ENCODE data around the gene BUD23. TPM values are rescaled to one million over a fixed set of nuclear protein-coding genes. Genes with fewer than 3 reads are reported as not detected.

The BUD23 gene, protein sequence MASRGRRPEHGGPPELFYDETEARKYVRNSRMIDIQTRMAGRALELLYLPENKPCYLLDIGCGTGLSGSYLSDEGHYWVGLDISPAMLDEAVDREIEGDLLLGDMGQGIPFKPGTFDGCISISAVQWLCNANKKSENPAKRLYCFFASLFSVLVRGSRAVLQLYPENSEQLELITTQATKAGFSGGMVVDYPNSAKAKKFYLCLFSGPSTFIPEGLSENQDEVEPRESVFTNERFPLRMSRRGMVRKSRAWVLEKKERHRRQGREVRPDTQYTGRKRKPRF
- 40.7 and 44.5 TPM in 2 replicates for total RNA-seq

DNA sequence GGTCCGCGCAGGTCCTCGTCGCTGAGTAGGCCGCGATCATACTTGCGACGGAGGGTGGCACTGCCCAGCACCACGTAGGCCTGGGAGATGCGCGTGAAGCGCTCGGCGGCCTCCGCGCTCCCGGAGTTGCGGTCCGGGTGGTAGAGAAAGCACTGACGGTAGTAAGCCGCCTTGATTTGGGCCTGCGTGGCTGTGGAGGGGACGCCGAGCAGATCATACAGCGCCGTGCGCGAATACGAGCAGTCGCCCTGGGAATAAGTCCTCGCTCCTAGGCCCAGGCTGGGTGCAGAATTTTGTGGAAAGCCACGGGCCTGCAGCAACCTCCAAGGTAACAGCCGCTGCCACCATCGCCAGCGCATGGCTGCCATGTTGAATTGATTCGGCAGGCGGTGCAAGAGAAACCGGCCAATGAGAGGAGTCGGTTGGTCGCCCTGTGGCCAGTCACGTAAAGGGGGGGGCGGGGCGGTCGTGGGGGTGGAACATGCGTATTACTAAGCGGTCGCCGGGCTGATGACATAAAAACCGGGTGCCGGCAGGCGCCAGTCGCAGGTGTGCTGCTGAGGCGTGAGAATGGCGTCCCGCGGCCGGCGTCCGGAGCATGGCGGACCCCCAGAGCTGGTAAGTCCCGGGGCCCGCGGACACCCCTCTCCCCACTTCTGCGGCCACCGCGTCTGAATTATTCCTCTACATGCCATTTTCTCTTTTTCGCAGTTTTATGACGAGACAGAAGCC, at the start of gene BUD23, which contains the start of gene DNAJC30:
Gene BUD23, plus strand, starts transcription at position 542 of the 732 bp plus-strand sequence. Its CDS starts 29 bp downstream, at position 571.
Gene DNAJC30, minus strand, starts transcription at position 398 of the 732 bp plus-strand sequence. Its CDS starts 30 bp downstream, at position 368.

DNA sequence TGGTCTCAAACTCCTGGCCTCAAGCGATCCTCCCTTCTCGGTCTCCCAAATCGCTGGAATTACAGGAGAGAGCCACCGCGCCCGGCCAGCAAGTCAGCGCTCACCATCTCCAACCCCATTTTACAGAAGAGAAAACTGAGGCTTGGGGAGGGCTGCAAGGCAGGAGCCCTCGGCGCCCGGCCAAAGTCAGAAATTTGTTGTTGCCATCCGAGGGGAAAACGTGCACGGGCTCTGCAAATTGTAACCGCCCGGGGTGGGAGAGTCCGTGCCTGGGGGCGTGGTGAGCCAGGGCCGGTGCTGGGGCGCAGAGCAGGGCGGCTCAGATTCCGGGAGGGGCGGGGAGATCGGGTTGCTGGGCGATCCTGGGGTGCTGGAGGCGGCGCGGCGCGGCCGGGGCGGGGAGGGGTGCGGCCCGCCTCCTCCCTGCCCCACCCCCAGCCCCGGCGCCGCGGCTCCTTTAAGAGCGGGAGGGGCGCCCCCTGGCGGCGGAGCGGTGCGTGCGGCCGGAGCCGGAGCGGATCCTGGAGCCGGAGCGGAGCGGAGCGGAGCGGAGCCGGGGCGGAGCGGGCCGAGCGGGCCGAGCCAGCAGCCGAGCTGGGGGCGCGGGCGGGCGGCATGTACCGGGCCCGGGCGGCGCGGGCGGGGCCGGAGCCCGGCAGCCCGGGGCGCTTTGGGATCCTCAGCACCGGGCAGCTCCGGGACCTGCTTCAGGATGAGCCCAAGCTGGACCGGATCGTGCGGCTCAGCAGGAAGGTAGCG, 15.9 kb upstream of the BUD23 start, which contains the start of gene VPS37D:
Gene VPS37D, plus strand, starts transcription at position 488 of the 759 bp plus-strand sequence. Its CDS starts 128 bp downstream, at position 616.

DNA sequence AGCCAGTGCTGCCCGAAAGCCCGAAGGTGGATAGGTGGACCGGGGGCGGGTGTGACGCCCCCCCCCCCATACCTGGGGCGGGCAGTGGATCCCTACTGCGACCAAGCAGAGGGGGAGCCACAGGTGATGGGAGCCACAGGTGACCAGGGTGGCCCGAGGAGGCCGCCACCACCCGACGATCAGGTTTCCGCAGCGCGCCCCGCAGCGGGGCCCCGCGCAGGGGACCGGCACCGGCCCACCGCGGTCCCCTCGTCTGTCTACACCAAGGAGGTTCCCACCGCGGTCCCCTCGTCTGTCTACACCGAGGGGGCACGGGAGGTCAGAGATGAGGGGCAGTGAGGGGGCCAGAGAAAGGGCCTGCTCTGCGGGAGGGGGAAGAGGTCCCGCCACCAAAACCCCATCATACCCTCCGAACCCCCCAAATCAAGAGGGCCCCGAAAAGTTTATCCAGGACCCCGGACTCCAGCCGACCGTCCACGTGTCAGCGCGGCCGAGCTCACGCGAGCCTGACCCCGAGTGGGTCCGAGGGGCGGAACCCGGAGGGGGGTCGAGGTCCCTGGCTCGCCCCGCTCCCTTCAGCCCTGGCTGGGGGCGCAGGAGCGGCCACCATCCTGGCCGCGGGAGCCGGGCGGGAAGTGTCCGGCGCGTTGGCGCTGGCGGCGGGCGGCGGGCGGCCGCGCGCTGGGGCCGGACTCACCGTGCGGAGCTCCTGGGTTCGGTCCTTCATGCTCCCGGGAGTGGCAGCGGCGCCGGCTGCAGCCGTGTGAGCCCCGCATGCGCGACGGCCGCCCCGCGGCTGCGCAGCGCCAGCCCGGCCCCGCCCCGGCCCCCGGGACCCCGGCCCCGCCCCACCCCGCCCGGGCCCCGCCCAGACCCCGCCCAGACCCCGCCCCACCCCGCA, 35.8 kb downstream of the BUD23 start, which contains the start of gene STX1A:
Gene STX1A, minus strand, starts transcription at position 765 of the 901 bp plus-strand sequence. Its CDS starts 38 bp downstream, at position 727.

DNA sequence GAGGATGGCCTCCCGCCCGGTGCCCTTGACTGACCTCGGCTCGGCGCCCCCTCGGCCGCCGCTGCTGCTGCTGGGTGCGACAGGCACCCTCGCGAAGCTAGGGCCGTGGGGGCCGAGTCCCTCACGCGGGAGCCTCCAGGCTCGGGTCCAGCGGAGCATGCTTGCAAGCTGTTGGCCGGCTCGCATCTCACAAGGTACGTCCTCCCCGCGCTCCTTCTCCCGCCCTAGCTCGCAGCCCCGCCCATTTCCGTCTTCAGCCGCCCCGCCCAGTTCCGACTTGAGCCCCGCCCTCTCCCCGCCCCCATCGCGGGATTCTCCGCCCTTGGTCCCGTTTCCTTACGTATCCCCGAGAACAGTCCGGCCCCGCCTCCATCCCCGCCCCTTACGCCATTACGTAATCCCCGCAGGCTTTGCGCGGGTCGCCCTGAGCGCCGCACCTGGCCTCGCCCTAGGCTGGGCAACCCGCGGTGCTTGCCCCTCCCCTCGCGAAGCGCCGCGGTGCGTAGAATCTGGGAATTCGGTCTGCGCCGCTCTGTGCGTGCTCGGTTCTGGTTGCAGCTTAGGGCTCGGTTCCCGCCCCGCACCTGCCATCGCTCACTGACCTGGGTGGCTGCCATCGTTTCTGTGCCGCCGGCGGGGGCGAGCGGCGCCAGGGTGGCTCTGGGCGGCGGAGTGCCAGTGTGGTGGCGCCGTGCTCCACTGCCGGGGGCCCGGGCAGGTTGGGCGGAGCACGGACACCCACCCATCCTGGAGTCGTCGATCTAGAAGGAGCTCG, 55.4 kb downstream of the BUD23 start, which contains the start of gene ABHD11:
Gene ABHD11, minus strand, starts transcription at position 191 of the 775 bp plus-strand sequence. Its CDS starts 32 bp downstream, at position 159.

Other genes with a start within 250 kb of the BUD23 start
- gene FZD9, start 249.8 kb upstream of the BUD23 start, total RNA-seq: 1.1 and 2.2 TPM in 2 replicates
- 41.8 and 42.2 TPM in 2 replicates for gene BAZ1B, start 161.3 kb upstream of the BUD23 start, total RNA-seq
- 19.0 and 20.0 TPM in 2 replicates for gene BCL7B, start 125.9 kb upstream of the BUD23 start, total RNA-seq
- gene TBL2, start 105.0 kb upstream of the BUD23 start, total RNA-seq: 65.2 and 100 TPM in 2 replicates
- not detected in 2 replicates for gene MLXIPL, start 59.1 kb upstream of the BUD23 start, total RNA-seq
- 2.6 and 7.2 TPM in 2 replicates for gene VPS37D, start 15.8 kb upstream of the BUD23 start, total RNA-seq
- 0.72 and 1.1 TPM in 2 replicates for gene DNAJC30, start 144 bp upstream of the BUD23 start, total RNA-seq
- gene STX1A, start 36.1 kb downstream of the BUD23 start, total RNA-seq: 6.7 and 8.1 TPM in 2 replicates
- 3.8 and 29.6 TPM in 2 replicates for gene ABHD11, start 55.2 kb downstream of the BUD23 start, total RNA-seq
- 2.7 TPM in 1 of 2 replicates, not detected in the other for gene CLDN3, start 86.7 kb downstream of the BUD23 start, total RNA-seq
- gene CLDN4, start 147.4 kb downstream of the BUD23 start, total RNA-seq: 60.3 and 251 TPM in 2 replicates
- 6.3 TPM in 1 of 2 replicates, not detected in the other for gene METTL27, start 158.9 kb downstream of the BUD23 start, total RNA-seq
- not detected in 2 replicates for gene TMEM270, start 177.6 kb downstream of the BUD23 start, total RNA-seq

Measured in tracheal epithelial cell (primary cell).